GM23248 (cell line): ENCODE results near the gene UBL5.

ENCODE experiments used
- EZH2 ChIP-seq: fragments of 200-600 bp; sonication (generic); IDR thresholded peaks from 2 replicates; pipeline ENCODE4 v1.6.1; 2018; ENCODE audit warnings: antibody characterized with exemption, mild to moderate bottlenecking; ENCODE audit not compliant: insufficient read depth, poor library complexity, severe bottlenecking
- EZH2phosphoT487 ChIP-seq: fragments of 200-600 bp; sonication (generic); IDR thresholded peaks from 2 replicates; pipeline ENCODE4 v1.6.1; 2018; ENCODE audit warnings: antibody characterized with exemption, moderate library complexity, mild to moderate bottlenecking, low read depth; ENCODE audit not compliant: insufficient read depth

DNA sequence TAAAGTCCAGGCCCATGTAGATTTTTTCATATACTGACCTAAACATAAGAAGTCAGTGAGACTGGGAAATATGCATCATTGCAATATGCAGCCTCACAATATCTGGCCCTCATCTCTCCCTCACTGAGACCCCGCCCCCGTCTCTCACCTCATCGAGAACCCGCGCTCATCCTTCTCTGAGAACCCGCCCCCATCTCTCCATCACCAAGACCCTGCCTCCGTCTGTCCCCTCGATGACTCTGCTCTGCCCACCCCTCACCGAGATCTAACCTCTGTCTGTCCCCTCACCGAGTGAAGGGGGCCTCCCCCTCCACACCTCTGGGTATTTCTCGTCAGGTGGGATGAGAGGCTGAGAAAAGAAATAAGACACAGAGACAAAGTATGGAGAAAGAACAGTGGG is 38.7 kb upstream of the UBL5 start:
- no peak for TF ChIP-seq EZH2phosphoT487
- TF ChIP-seq EZH2 = no peak
